Measurements from ENCODE around the gene MLLT1. TPM values are rescaled to one million over a fixed set of nuclear protein-coding genes. Genes with fewer than 3 reads are reported as not detected.

The MLLT1 gene
- total RNA-seq, 1 donor from 2014 or later: 61.9 TPM

DNA sequence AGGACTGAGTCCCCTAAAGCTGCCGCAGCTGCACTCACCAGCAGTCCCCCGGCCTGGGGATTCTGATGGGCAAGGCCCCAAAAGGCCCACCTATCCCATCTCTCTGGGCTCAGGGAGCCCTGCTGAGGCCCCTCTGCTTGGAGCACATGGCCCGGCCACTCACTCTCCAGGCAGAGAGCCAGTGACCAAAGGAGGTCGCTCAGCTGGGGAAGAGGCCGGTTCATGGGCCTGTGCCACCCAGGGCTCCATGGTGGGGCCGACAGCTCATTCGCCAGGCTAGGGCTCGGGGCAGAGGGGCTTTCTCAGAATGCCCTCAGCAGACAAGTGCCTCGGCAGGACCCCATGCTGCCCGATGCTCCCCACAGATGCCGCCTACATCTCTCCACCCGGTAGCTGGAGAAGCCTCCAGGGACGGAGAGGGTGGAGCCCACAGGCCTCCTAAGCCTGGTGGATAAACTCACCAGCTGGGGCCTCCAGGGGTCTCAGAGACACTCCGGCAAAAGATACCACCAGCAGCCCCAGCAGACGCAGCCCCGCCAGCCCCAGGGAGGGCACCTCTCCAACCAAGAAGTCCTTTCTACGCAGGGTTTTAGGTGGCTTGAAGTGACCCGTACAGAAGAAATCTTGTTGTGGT lies 54.4 kb downstream of the MLLT1 start:
- peaks cover 86% of the 10 kb centered on the region for H3K36me3 ChIP-seq
- peaks cover 47% of the 10 kb centered on the region for H3K4me1 ChIP-seq
- no peak overlapping the region for H3K27ac ChIP-seq

GRCh38 chr19:6224308-6224675 lies 55.5 kb downstream of the MLLT1 start:
- no peak overlapping the region for H3K4me3 ChIP-seq
- peaks cover 84% of the 10 kb centered on the region for H3K36me3 ChIP-seq
- H3K27ac ChIP-seq: no peak overlapping the region
- intact Hi-C loops (cut with DNase I): no loop called here
- DNase-seq (no peak), ATAC-seq (no peak)
- TF ChIP-seq CTCF (IDR thresholded peaks at IDR 0.05): no peak
- H3K4me1 ChIP-seq: peaks cover 51% of the 10 kb centered on the region
- H3K27me3 ChIP-seq (ENCODE audit: low read depth): no peaks in the 10 kb centered on the region
- H3K9me3 ChIP-seq: no peaks in the 10 kb centered on the region

More for the DNA sequence above, 54.4 kb downstream of the MLLT1 start:
- H3K4me3 ChIP-seq: no peak overlapping the region
- no peak for TF ChIP-seq CTCF (IDR thresholded peaks at IDR 0.05)
- no peaks in the 10 kb centered on the region for H3K9me3 ChIP-seq
- ATAC-seq (no peak), DNase-seq (peak; percentile 32)
- intact Hi-C loops (cut with DNase I): no loop called here
- H3K27me3 ChIP-seq (ENCODE audit: low read depth): no peaks in the 10 kb centered on the region

DNA sequence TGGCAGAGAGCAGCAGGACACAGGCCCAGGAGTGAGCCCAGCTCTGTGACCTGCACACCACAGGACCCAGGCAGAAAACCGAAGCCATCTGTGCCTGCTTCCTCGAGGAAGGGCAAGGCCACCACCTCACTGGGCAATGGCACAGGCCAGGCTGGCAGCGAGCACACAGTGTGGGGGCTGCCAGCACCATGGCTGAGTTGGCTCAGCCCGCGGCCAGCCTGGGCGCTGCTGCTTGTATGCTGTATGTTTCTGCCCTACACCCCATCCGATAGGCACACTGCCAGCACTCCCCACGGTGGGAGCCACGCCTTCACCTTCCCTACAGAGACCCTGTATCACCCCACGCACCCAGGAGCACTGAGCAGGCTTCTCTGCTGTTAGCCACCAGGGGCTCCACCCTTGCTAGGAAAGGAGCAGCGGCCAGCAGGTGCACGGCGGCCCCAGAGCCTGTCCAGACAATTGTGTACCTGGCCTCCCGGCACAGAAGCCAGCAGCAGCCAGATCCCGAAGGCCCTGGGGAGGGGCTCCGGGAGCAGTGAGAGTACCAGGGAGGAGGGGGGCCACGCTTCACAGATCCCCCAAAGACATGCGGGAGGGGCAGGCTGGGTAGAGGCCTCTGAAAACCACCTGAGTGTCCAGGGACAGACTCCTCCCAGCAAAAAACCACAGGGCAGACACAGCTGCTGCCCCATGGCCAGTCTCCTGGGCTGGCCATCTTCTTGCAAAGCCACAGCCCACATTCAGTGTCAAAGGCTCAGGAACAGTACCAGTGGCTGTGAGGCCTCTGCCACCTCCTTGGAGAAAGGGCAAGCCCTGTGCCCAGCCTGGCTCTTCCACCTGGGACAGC lies 56.1 kb downstream of the MLLT1 start:
- ATAC-seq (no peak), DNase-seq (no peak)
- no peak overlapping the region for H3K4me3 ChIP-seq
- no peak for TF ChIP-seq CTCF (IDR thresholded peaks at IDR 0.05)
- no peaks in the 10 kb centered on the region for H3K27me3 ChIP-seq (ENCODE audit: low read depth)
- H3K36me3 ChIP-seq: peaks cover 79% of the 10 kb centered on the region
- H3K27ac ChIP-seq: peak overlapping the region; percentile 46
- intact Hi-C loops (cut with DNase I): no loop called here
- peaks cover 51% of the 10 kb centered on the region for H3K4me1 ChIP-seq
- no peaks in the 10 kb centered on the region for H3K9me3 ChIP-seq

DNA sequence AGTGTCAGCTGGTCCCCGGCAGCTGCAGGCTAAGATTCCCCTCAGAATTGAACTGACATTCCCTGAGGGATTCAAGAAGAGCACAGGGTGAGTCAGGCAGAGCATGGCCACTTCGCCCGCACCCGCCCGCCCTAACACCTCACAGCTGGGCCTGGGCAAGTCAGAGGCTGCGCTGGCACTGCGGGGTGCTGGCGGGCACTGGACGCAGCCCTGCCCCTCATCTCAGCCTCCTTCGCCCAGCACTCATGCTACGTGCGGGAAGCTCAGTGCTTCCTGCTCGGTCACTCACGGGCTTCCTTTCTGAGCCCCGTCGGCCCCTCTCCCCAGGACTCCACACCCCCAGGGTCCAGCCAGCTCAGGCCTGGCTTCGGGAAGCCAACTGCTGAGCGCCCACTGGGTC lies 56.9 kb downstream of the MLLT1 start:
- no peaks in the 10 kb centered on the region for H3K27me3 ChIP-seq (ENCODE audit: low read depth)
- peak; percentile 43 for DNase-seq
- H3K4me1 ChIP-seq: peaks cover 54% of the 10 kb centered on the region
- peaks cover 74% of the 10 kb centered on the region for H3K36me3 ChIP-seq
- TF ChIP-seq CTCF (IDR thresholded peaks at IDR 0.05): no peak
- H3K9me3 ChIP-seq: no peaks in the 10 kb centered on the region
- intact Hi-C loops (cut with DNase I): no loop called here
- ATAC-seq: no peak
- peak overlapping the region; percentile 46 for H3K27ac ChIP-seq
- no peak overlapping the region for H3K4me3 ChIP-seq

DNA sequence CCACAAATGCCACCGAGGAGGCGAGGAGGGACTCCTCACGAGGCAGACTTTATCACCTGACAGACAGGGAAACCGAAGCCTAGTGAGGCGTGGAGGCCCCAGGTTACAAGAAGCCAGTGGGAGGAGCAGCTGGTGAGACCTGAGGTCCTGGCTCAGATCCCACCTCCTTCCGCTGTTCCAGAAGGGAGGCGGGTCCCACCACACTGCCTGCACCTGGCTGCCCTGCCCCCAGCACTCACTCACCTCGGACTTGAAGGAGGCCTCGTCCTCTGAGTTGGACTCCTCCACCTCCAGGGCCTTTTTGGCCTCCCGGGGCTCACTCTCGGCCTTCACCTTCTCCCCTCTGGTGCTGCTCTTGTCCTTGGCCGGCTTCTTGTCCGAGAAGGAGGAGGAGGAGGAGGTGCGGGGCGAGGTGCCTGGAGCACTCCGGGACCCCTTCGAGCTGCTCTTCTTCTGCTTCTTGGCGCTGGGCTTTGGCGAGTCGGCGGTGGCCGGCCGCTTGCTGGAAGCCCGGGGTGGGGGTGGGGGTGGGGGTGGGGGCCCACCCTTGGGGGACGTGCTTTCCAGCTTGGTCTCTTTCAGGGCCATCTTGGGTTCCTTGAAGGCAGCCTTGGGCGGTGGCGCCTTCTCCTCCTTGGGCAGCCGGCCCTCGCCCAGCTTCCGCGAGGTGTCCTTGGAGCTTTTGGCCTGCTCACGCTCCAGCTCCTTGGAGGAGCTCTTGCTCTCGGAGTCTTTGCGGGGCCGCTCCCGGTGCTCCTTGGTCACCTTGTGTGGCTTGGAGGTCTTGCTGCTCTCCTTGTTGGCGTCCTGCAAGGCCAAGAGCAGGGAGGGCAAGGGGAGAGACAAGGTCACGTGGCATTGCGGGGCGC lies 57.7 kb downstream of the MLLT1 start:
- TF ChIP-seq CTCF (IDR thresholded peaks at IDR 0.05): no peak
- ATAC-seq: no peak
- peak; percentile 45 for DNase-seq
- no peaks in the 10 kb centered on the region for H3K9me3 ChIP-seq
- peaks cover 62% of the 10 kb centered on the region for H3K4me1 ChIP-seq
- H3K27ac ChIP-seq: no peak overlapping the region
- no peak overlapping the region for H3K4me3 ChIP-seq
- intact Hi-C loops (cut with DNase I): no loop called here
- H3K27me3 ChIP-seq (ENCODE audit: low read depth): no peaks in the 10 kb centered on the region
- H3K36me3 ChIP-seq: peaks cover 69% of the 10 kb centered on the region

All from lower lobe of right lung (tissue), 2 donors.